Adrenal gland (tissue), 12 donors: Measurements from ENCODE around the gene GLIPR1L2. TPM values are rescaled to one million over a fixed set of nuclear protein-coding genes. Genes with fewer than 3 reads are reported as not detected.

Experiments
- DNase-seq, 7 donors: peaks; one replicate each; pipeline ENCODE4 v3.0.0-alpha.2; 2019 to 2020
- H3K27ac ChIP-seq, 5 donors: fragments of 200-600 bp; sonication (generic) in 4 of 5; 1 replicate in 3 of 5; 2 replicates in 2 of 5; pipeline versions ENCODE4 v1.5.1 to v1.8.0; 2016 to 2020; ENCODE audit warnings: mild to moderate bottlenecking in 1 of 5
- H3K27me3 ChIP-seq: fragments of 200-600 bp; 2 replicates; pipeline ENCODE4 v1.8.0; 2021
- H3K36me3 ChIP-seq, 2 donors: fragments of 200-600 bp; replicated peaks in 1 of 2; 1 replicate in 1 of 2; 2 replicates in 1 of 2; pipeline versions ENCODE4 v1.5.1 to v1.8.0; 2018 to 2022
- H3K4me1 ChIP-seq, 2 donors: fragments of 200-600 bp; replicated peaks in 1 of 2; 1 replicate in 1 of 2; 2 replicates in 1 of 2; pipeline versions ENCODE4 v1.5.1 to v1.8.0; 2018 to 2021
- H3K4me3 ChIP-seq, 4 donors: fragments of 200-600 bp; sonication (generic) in 3 of 4; one replicate each; pipeline ENCODE4 v1.5.1; 2016 to 2018
- H3K9me3 ChIP-seq, 3 donors: fragments of 200-600 bp; sonication (generic) in 1 of 3; replicated peaks in 1 of 3; 1 replicate in 2 of 3; 2 replicates in 1 of 3; pipeline versions ENCODE4 v1.5.1 to v1.8.0; 2016 to 2021
- CTCF ChIP-seq, 6 experiments: fragments of 450-650 bp in 4 of 6; fragments of 200-600 bp in 2 of 6; sonication (generic) in 1 of 6; IDR thresholded peaks; 1 replicate in 5 of 6; 2 replicates in 1 of 6; pipeline versions ENCODE4 v1.5.1 to v1.8.0; 2016 to 2021; ENCODE audit warnings: antibody characterized with exemption in 6 of 6, mild to moderate bottlenecking in 2 of 6, moderate library complexity in 1 of 6
- POLR2A ChIP-seq, 2 donors: fragments of 450-650 bp; IDR thresholded peaks; one replicate each; pipeline ENCODE4 v1.6.1; 2017; ENCODE audit warnings: antibody characterized with exemption in 2 of 2, mild to moderate bottlenecking in 2 of 2, moderate library complexity in 1 of 2
- WGBS, 4 donors: extraction: QIAGEN DNeasy Blood & Tissue Kit in 2 of 4; methylation state at CpG; one replicate each; pipeline versions ENCODE4 v1.1.5 to v1.1.7; 2013 to 2017; 5-methylcytosine and 5-hydroxymethylcytosine counted together
- intact Hi-C, 2 donors: fragments of 100-400 bp; cut with DNase I; formaldehyde crosslinking; loops; one replicate each; pipeline versions ENCODE4 v1.14.1 to v1.15.0; 2022 to 2023
- polyA plus RNA-seq, 3 donors: library from polyadenylated mRNA; stranded (reverse); fragments of 200-250 nt in 2 of 3; fragments of 350-450 nt in 1 of 3; fragmentation: Illumina TruSeq in 1 of 3; extraction: RNeasy Lipid Tissue Mini Kit (QIAGEN cat#74804) in 1 of 3; gene quantifications; one replicate each; pipeline ENCODE4 v1.2.3, GENCODE V29; 2013 to 2014
- total RNA-seq, 9 donors: library from RNA; depleted of rRNA in 4 of 9; stranded (reverse); fragments of >200 nt in 4 of 9; fragments of 120-200 nt in 1 of 9; fragmentation: NEBNext Ultra II Directional in 1 of 9; extraction: Animal tissue kit (Norgen Biotek cat#: 25700) in 1 of 9; gene quantifications; one replicate each; pipeline versions ENCODE4 v1.1.0 to v1.2.4, GENCODE V29; 2013 to 2023
- donor health status: healthy with polysubstance abuse.
- donor health status: Bipolar disorder and iron deficiency.
- donor health status: DM: yes; HTN: yes; CAD: no.
- donor health status: DM: no; HTN: no; CAD: no.
- donor health status: DM: no; HTN: no; CAD: no.
- donor health status: DM: yes; HTN: yes; CAD: no.

GLIPR1L2 gene
- total and polyA plus RNA-seq, 12 donors, result 0.51 to 6.2 (median 1.5) TPM

GRCh38 chr12:75480469-75480949 lies 89.6 kb downstream of the GLIPR1L2 start, which contains the start of gene GLIPR1:
TSS of gene GLIPR1 (plus strand) at chr12:75480755. CDS start at chr12:75480881, 126 bp downstream.
- peaks cover 0 to 25% of the 10 kb centered on the region in 2 donors for H3K4me1 ChIP-seq
- H3K4me3 ChIP-seq, result peak within 1 kb of the TSS in 3 of 4 donors; percentile 14 to 84 (median 60)
- H3K27me3 ChIP-seq, result no peaks in the 10 kb centered on the region
- TF ChIP-seq CTCF (IDR thresholded peaks at IDR 0.05) (peak in 1 of 6 experiments; percentile 6), POLR2A (IDR thresholded peaks at IDR 0.05) (peak; percentile 22 to 79)
- DNase-seq, result peak; percentile 64 to 89 (median 78)
- no peaks in the 10 kb centered on the region for H3K36me3 ChIP-seq
- H3K27ac ChIP-seq, result peak within 1 kb of the TSS; percentile 17 to 90 (median 68)
- H3K9me3 ChIP-seq, result no peaks in the 10 kb centered on the region
- WGBS, 4 donors, result 10 to 21% (median 14%) methylated on average over 8 of the region's 8 CpGs
- intact Hi-C loops, result no loop called here

- no peaks in the 10 kb centered on the region for H3K9me3 ChIP-seq
- 31 to 48% (median 33%) methylated on average over 5 of the region's 5 CpGs for WGBS, 4 donors
- TF ChIP-seq POLR2A (IDR thresholded peaks at IDR 0.05) (no peak), CTCF (IDR thresholded peaks at IDR 0.05) (no peak)
- peak overlapping the region; percentile 4 to 90 (median 68) for H3K27ac ChIP-seq
- no peak for DNase-seq
- no peaks in the 10 kb centered on the region for H3K36me3 ChIP-seq
- intact Hi-C loops, result no loop called here
- peaks cover 0 to 26% of the 10 kb centered on the region in 2 donors for H3K4me1 ChIP-seq
- H3K27me3 ChIP-seq, result no peaks in the 10 kb centered on the region
- H3K4me3 ChIP-seq, result peak overlapping the region in 3 of 4 donors; percentile 14 to 84 (median 60)
Observed at GRCh38 chr12:75481013-75481705, 90.3 kb downstream of the GLIPR1L2 start.

GRCh38 chr12:75481774-75482173 lies 90.9 kb downstream of the GLIPR1L2 start:
- intact Hi-C loops, result no loop called here
- no peaks in the 10 kb centered on the region for H3K36me3 ChIP-seq

More at GRCh38 chr12:75481774-75482173, 90.9 kb downstream of the GLIPR1L2 start:
- Histone ChIP-seq H3K9me3 (no peaks in the 10 kb centered on the region), H3K4me1 (peaks cover 0 to 32% of the 10 kb centered on the region in 2 donors), H3K4me3 (peak overlapping the region in 1 of 4 donors; percentile 84), H3K27ac (peak overlapping the region in 2 of 5 donors; percentile 21 to 68), H3K27me3 (no peaks in the 10 kb centered on the region)
- WGBS, 4 donors, result 67 to 74% (median 72%) methylated on average over 4 of the region's 4 CpGs
- no peak for DNase-seq
- no peak for TF ChIP-seq CTCF (IDR thresholded peaks at IDR 0.05)

Other genes with a start within 250 kb of the GLIPR1L2 start
- not detected for gene KCNC2, start 181.2 kb upstream of the GLIPR1L2 start, total RNA-seq
- gene KCNC2, start 181.2 kb upstream of the GLIPR1L2 start, polyA plus RNA-seq, result not detected
- gene CAPS2, start 60.8 kb upstream of the GLIPR1L2 start, total RNA-seq, result 10 to 100 TPM in 8 of 9 donors, 1 to 10 TPM in 1; 2.4 to 36.0 (median 17.8) TPM
- gene CAPS2, start 60.8 kb upstream of the GLIPR1L2 start, polyA plus RNA-seq, result 10 to 100 TPM in 1 of 3 donors, 1 to 10 TPM in 2; 5.9 to 10.8 (median 8.1) TPM
- gene GLIPR1L1, start 56.4 kb upstream of the GLIPR1L2 start, total RNA-seq, result not detected
- not detected for gene GLIPR1L1, start 56.4 kb upstream of the GLIPR1L2 start, polyA plus RNA-seq
- gene GLIPR1, start 89.7 kb downstream of the GLIPR1L2 start, total RNA-seq, result 10 to 100 TPM in 8 of 9 donors, 1 to 10 TPM in 1; 5.6 to 48.5 (median 26.9) TPM
- gene GLIPR1, start 89.7 kb downstream of the GLIPR1L2 start, polyA plus RNA-seq, result 10 to 100 TPM in 1 of 3 donors, 1 to 10 TPM in 2; 6.7 to 18.3 (median 8.4) TPM
- 10 to 100 TPM; 18.0 to 87.5 (median 48.4) TPM for gene KRR1, start 120.5 kb downstream of the GLIPR1L2 start, total RNA-seq
- 10 to 100 TPM; 23.7 to 67.8 (median 31.6) TPM for gene KRR1, start 120.5 kb downstream of the GLIPR1L2 start, polyA plus RNA-seq